Measurements from ENCODE around the gene SNCAIP. TPM values are rescaled to one million over a fixed set of nuclear protein-coding genes. Genes with fewer than 3 reads are reported as not detected.
A peak's percentile ranks its signal among the peaks of the same experiment; 100 is the strongest.

SNCAIP gene
- total RNA-seq, 1 donor from 2014 or later, result 8.1 TPM

GRCh38 chr5:122311497-122311960, 508 bp upstream of the SNCAIP start:
- DNase-seq (ENCODE audit: low spot score) (peak; percentile 55), ATAC-seq (peak; percentile 5)
- intact Hi-C loops (cut with DNase I), result no loop called here

- DNase-seq (ENCODE audit: low spot score) (no peak), ATAC-seq (peak; percentile 63)
- intact Hi-C loops (cut with DNase I), result no loop called here
Measured at GRCh38 chr5:122312591-122313406, 762 bp downstream of the SNCAIP start.

- intact Hi-C loops (cut with DNase I), result no loop called here
- no peak for ATAC-seq
- no peak for DNase-seq (ENCODE audit: low spot score)
Measured at GRCh38 chr5:122314036-122314435, 2.0 kb downstream of the SNCAIP start.

- intact Hi-C loops (cut with DNase I), result no loop called here
- no peak for ATAC-seq
Measured at GRCh38 chr5:122315521-122315920, 3.5 kb downstream of the SNCAIP start.

GRCh38 chr5:122316656-122317055, 4.6 kb downstream of the SNCAIP start:
- intact Hi-C loops (cut with DNase I), result no loop called here
- no peak for DNase-seq (ENCODE audit: low spot score)
- no peak for ATAC-seq

More at GRCh38 chr5:122315521-122315920, 3.5 kb downstream of the SNCAIP start:
- no peak for DNase-seq (ENCODE audit: low spot score)

GRCh38 chr5:122319897-122320296, 7.9 kb downstream of the SNCAIP start:
- DNase-seq (ENCODE audit: low spot score), result no peak
- ATAC-seq, result no peak
- intact Hi-C loops (cut with DNase I), result no loop called here

- no peak for ATAC-seq
- intact Hi-C loops (cut with DNase I), result no loop called here
- DNase-seq (ENCODE audit: low spot score), result no peak
Measured at GRCh38 chr5:122321921-122322320, 9.9 kb downstream of the SNCAIP start.

- intact Hi-C loops (cut with DNase I), result no loop called here
- ATAC-seq (no peak), DNase-seq (ENCODE audit: low spot score) (no peak)
Measured at GRCh38 chr5:122322801-122323548, 10.9 kb downstream of the SNCAIP start.

GRCh38 chr5:122323738-122324137, 11.7 kb downstream of the SNCAIP start:
- ATAC-seq, result no peak
- intact Hi-C loops (cut with DNase I), result no loop called here

GRCh38 chr5:122327110-122327509, 15.1 kb downstream of the SNCAIP start:
- intact Hi-C loops (cut with DNase I), result no loop called here

More at GRCh38 chr5:122323738-122324137, 11.7 kb downstream of the SNCAIP start:
- DNase-seq (ENCODE audit: low spot score), result no peak

GRCh38 chr5:122330881-122331280, 18.8 kb downstream of the SNCAIP start:
- DNase-seq (ENCODE audit: low spot score) (no peak), ATAC-seq (no peak)
- intact Hi-C loops (cut with DNase I), result no loop called here

More at GRCh38 chr5:122327110-122327509, 15.1 kb downstream of the SNCAIP start:
- ATAC-seq, result no peak
- no peak for DNase-seq (ENCODE audit: low spot score)

- DNase-seq (ENCODE audit: low spot score) (no peak), ATAC-seq (no peak)
- intact Hi-C loops (cut with DNase I), result no loop called here
Measured at GRCh38 chr5:122332599-122333555, 20.8 kb downstream of the SNCAIP start.

GRCh38 chr5:122333564-122333963, 21.5 kb downstream of the SNCAIP start:
- ATAC-seq (no peak), DNase-seq (ENCODE audit: low spot score) (no peak)
- intact Hi-C loops (cut with DNase I), result no loop called here

GRCh38 chr5:122339591-122339990, 27.6 kb downstream of the SNCAIP start:
- no peak for ATAC-seq
- no peak for DNase-seq (ENCODE audit: low spot score)
- intact Hi-C loops (cut with DNase I), result no loop called here

GRCh38 chr5:122341087-122341486, 29.1 kb downstream of the SNCAIP start:
- DNase-seq (ENCODE audit: low spot score), result no peak
- ATAC-seq, result no peak
- intact Hi-C loops (cut with DNase I), result no loop called here

GRCh38 chr5:122342256-122342655, 30.2 kb downstream of the SNCAIP start:
- no peak for ATAC-seq
- no peak for DNase-seq (ENCODE audit: low spot score)
- intact Hi-C loops (cut with DNase I), result no loop called here

- intact Hi-C loops (cut with DNase I), result no loop called here
- DNase-seq (ENCODE audit: low spot score) (no peak), ATAC-seq (no peak)
Measured at GRCh38 chr5:122346897-122347581, 35.0 kb downstream of the SNCAIP start.

GRCh38 chr5:122350496-122350895, 38.5 kb downstream of the SNCAIP start:
- intact Hi-C loops (cut with DNase I), result no loop called here
- DNase-seq (ENCODE audit: low spot score), result no peak
- no peak for ATAC-seq

Data from sciatic nerve (tissue), 2 donors.